ENCODE measurements around the gene GTPBP2.
"Not testable (repeated sequence)": the region's sequence is repeated elsewhere in the genome, so short reads cannot be mapped to it uniquely, and the experiment has no call there.

Gene GTPBP2

GRCh38 chr6:43621078-43621835, 7.8 kb downstream of the GTPBP2 start:
- peaks cover 4% of the 10 kb centered on the region for H3K36me3 Mint-ChIP-seq
- no peaks in the 10 kb centered on the region for H3K27me3 Mint-ChIP-seq
- no peaks in the 10 kb centered on the region for H3K9me3 Mint-ChIP-seq
- H3K4me1 Mint-ChIP-seq, result peaks cover under 1% of the 10 kb centered on the region
- H3K4me3 Mint-ChIP-seq, result no peak overlapping the region
- H3K27ac Mint-ChIP-seq, result no peak overlapping the region

GRCh38 chr6:43616725-43617472, 12.2 kb downstream of the GTPBP2 start:
- Mint-ChIP-seq H3K27me3 (no peaks in the 10 kb centered on the region), H3K27ac (peak overlapping the region; percentile 7), H3K4me1 (no peaks in the 10 kb centered on the region), H3K4me3 (no peak overlapping the region), H3K36me3 (peaks cover 5% of the 10 kb centered on the region), H3K9me3 (no peaks in the 10 kb centered on the region)

GRCh38 chr6:43614396-43614730, 14.7 kb downstream of the GTPBP2 start:
- Mint-ChIP-seq H3K4me3 (no peak overlapping the region), H3K9me3 (no peaks in the 10 kb centered on the region), H3K4me1 (no peaks in the 10 kb centered on the region)

GRCh38 chr6:43613721-43614395, 15.2 kb downstream of the GTPBP2 start:
- Mint-ChIP-seq H3K4me3 (no peak overlapping the region), H3K4me1 (no peaks in the 10 kb centered on the region), H3K9me3 (no peaks in the 10 kb centered on the region), H3K27me3 (no peaks in the 10 kb centered on the region), H3K27ac (no peak overlapping the region), H3K36me3 (peaks cover 5% of the 10 kb centered on the region)

More at GRCh38 chr6:43614396-43614730, 14.7 kb downstream of the GTPBP2 start:
- peaks cover 5% of the 10 kb centered on the region for H3K36me3 Mint-ChIP-seq
- no peaks in the 10 kb centered on the region for H3K27me3 Mint-ChIP-seq
- H3K27ac Mint-ChIP-seq, result no peak overlapping the region

GRCh38 chr6:43610431-43610830, 18.6 kb downstream of the GTPBP2 start:
- H3K27ac Mint-ChIP-seq, result peak overlapping the region; percentile 78
- H3K4me3 Mint-ChIP-seq, result no peak overlapping the region
- H3K27me3 Mint-ChIP-seq, result no peaks in the 10 kb centered on the region
- peaks cover 4% of the 10 kb centered on the region for H3K4me1 Mint-ChIP-seq
- no peaks in the 10 kb centered on the region for H3K9me3 Mint-ChIP-seq
- peaks cover 11% of the 10 kb centered on the region for H3K36me3 Mint-ChIP-seq

- Mint-ChIP-seq H3K4me3 (no peak overlapping the region), H3K36me3 (peaks cover 11% of the 10 kb centered on the region), H3K27ac (no peak overlapping the region), H3K4me1 (peaks cover 4% of the 10 kb centered on the region), H3K9me3 (no peaks in the 10 kb centered on the region), H3K27me3 (no peaks in the 10 kb centered on the region)
These were observed 19.7 kb downstream of the GTPBP2 start for GRCh38 chr6:43609402-43609801.

GRCh38 chr6:43608807-43609206, 20.3 kb downstream of the GTPBP2 start:
- Mint-ChIP-seq H3K36me3 (peaks cover 13% of the 10 kb centered on the region), H3K9me3 (no peaks in the 10 kb centered on the region), H3K27ac (peak overlapping the region; percentile 24), H3K4me3 (no peak overlapping the region), H3K4me1 (peaks cover 4% of the 10 kb centered on the region), H3K27me3 (no peaks in the 10 kb centered on the region)

GRCh38 chr6:43608310-43608763, 20.7 kb downstream of the GTPBP2 start:
- H3K36me3 Mint-ChIP-seq, result peaks cover 12% of the 10 kb centered on the region
- H3K27me3 Mint-ChIP-seq, result no peaks in the 10 kb centered on the region
- H3K9me3 Mint-ChIP-seq, result no peaks in the 10 kb centered on the region
- peaks cover 4% of the 10 kb centered on the region for H3K4me1 Mint-ChIP-seq
- H3K4me3 Mint-ChIP-seq, result no peak overlapping the region
- no peak overlapping the region for H3K27ac Mint-ChIP-seq

GRCh38 chr6:43606019-43606418, 23.0 kb downstream of the GTPBP2 start:
- Mint-ChIP-seq H3K36me3 (peaks cover 18% of the 10 kb centered on the region), H3K9me3 (no peaks in the 10 kb centered on the region), H3K27me3 (no peaks in the 10 kb centered on the region), H3K27ac (no peak overlapping the region), H3K4me1 (peaks cover 4% of the 10 kb centered on the region), H3K4me3 (no peak overlapping the region)

GRCh38 chr6:43604174-43604573, 24.9 kb downstream of the GTPBP2 start:
- no peaks in the 10 kb centered on the region for H3K9me3 Mint-ChIP-seq
- H3K4me1 Mint-ChIP-seq, result peaks cover 4% of the 10 kb centered on the region
- H3K27ac Mint-ChIP-seq, result no peak overlapping the region
- H3K4me3 Mint-ChIP-seq, result no peak overlapping the region
- H3K27me3 Mint-ChIP-seq, result no peaks in the 10 kb centered on the region
- H3K36me3 Mint-ChIP-seq, result peaks cover 18% of the 10 kb centered on the region

GRCh38 chr6:43600595-43600994, 28.5 kb downstream of the GTPBP2 start:
- peaks cover 17% of the 10 kb centered on the region for H3K36me3 Mint-ChIP-seq
- peak overlapping the region; percentile 15 for H3K27ac Mint-ChIP-seq
- H3K4me3 Mint-ChIP-seq, result no peak overlapping the region
- no peaks in the 10 kb centered on the region for H3K4me1 Mint-ChIP-seq
- no peaks in the 10 kb centered on the region for H3K9me3 Mint-ChIP-seq
- no peaks in the 10 kb centered on the region for H3K27me3 Mint-ChIP-seq

- Mint-ChIP-seq H3K27me3 (no peaks in the 10 kb centered on the region), H3K4me3 (no peak overlapping the region), H3K36me3 (peaks cover 18% of the 10 kb centered on the region), H3K27ac (no peak overlapping the region), H3K4me1 (no peaks in the 10 kb centered on the region), H3K9me3 (no peaks in the 10 kb centered on the region)
These were observed 35.1 kb downstream of the GTPBP2 start for GRCh38 chr6:43593938-43594337.

GRCh38 chr6:43589564-43589963, 39.5 kb downstream of the GTPBP2 start:
- not testable (repeated sequence) for H3K4me1 Mint-ChIP-seq, H3K9me3 Mint-ChIP-seq, H3K27me3 Mint-ChIP-seq, H3K4me3 Mint-ChIP-seq, H3K27ac Mint-ChIP-seq
- H3K36me3 Mint-ChIP-seq, result peaks cover 16% of the 10 kb centered on the region

GRCh38 chr6:43588194-43588593, 40.9 kb downstream of the GTPBP2 start:
- H3K4me1 Mint-ChIP-seq, result peaks cover 20% of the 10 kb centered on the region
- H3K27me3 Mint-ChIP-seq, result no peaks in the 10 kb centered on the region
- no peak overlapping the region for H3K27ac Mint-ChIP-seq
- no peak overlapping the region for H3K4me3 Mint-ChIP-seq
- no peaks in the 10 kb centered on the region for H3K9me3 Mint-ChIP-seq
- peaks cover 17% of the 10 kb centered on the region for H3K36me3 Mint-ChIP-seq

GRCh38 chr6:43584892-43585570, 44.0 kb downstream of the GTPBP2 start:
- Mint-ChIP-seq H3K27ac (peak overlapping the region; percentile 52), H3K4me1 (peaks cover 20% of the 10 kb centered on the region), H3K27me3 (no peaks in the 10 kb centered on the region), H3K36me3 (peaks cover 13% of the 10 kb centered on the region), H3K4me3 (no peak overlapping the region), H3K9me3 (no peaks in the 10 kb centered on the region)
